ENCODE results near the gene TXLNB.
A peak's percentile ranks its signal among the peaks of the same experiment; 100 is the strongest.

The TXLNB gene

DNA sequence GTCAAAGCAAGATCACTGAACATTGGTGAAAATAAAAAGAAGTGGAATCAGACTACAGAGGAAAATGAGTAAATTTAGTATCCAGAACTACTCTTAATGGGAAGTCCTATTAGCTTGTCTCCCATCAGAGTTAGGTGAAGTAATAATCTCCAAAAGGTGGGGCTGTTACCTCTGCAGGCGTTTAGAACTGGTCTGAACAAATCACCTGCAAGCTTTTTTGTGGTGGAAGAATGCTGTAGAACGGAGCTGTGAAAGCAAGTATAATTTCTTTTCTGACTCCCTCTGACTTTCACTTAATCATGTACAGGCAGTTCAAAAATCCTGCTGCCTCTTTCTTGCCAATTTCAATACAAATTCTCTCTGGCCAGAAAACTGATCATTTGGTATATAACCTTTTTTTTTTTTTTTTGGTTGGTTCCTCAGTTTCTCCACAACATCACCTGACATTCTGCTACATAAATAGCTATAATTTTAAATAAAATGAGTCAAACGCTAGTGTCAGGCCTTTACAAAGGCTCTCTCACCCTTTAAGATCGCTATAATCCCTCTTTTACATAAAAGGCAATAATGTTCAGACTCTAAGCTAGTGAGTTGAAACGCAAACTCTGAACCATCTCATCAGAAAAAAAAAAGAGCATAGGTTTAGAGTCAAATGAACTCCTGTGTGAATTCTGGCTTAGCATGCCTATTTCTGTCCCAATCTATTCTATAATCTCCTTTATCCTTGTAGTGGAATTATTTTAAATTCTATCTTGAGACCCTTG is 43.8 kb upstream of the TXLNB start:
- no peak for TF ChIP-seq CTCF (IDR thresholded peaks at IDR 0.05; ENCODE audit: low read depth, low read length, missing control alignments)
- H3K4me3 ChIP-seq (ENCODE audit: low read depth, low read length): no peak overlapping the region
- DNase-seq (ENCODE audit: low read depth): no peak

GRCh38 chr6:139334806-139335446 is 43.1 kb upstream of the TXLNB start:
- H3K4me3 ChIP-seq (ENCODE audit: low read depth, low read length): no peak overlapping the region
- DNase-seq (ENCODE audit: low read depth): no peak
- no peak for TF ChIP-seq CTCF (IDR thresholded peaks at IDR 0.05; ENCODE audit: low read depth, low read length, missing control alignments)

DNA sequence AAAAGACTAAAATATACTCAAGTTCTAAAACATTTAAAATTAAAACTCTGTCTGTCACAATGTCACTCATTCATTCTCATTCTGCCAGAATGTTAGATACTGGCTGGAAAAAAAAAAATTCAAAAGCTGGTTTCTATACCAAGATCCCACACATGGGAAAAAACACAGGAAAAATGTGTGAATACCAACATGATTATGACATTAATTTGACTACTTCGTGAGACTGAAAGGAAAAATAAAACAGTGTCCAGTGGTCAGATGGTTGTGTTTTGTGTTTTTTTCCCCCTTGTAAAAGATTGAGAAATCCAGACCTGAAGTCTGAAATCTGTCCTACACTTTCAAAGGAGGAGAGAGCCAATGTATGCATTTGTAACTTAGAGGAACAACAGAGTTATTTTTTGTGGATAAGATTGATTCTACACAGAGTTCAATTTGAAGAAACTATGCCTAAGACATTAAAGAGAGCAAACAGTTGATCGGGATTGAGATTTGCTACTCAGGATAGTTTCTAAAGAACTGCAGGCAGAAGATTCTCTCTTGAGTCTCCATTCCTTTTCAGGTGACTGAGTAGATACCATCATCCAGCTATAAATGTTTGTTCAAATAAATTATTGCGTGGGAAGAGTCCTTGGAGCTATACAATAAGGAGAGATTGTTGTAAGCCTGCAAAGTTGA is 39.2 kb upstream of the TXLNB start:
- no peak for TF ChIP-seq CTCF (IDR thresholded peaks at IDR 0.05; ENCODE audit: low read depth, low read length, missing control alignments)
- no peak for DNase-seq (ENCODE audit: low read depth)

GRCh38 chr6:139330306-139330705 is 38.5 kb upstream of the TXLNB start:
- DNase-seq (ENCODE audit: low read depth): no peak
- H3K4me3 ChIP-seq (ENCODE audit: low read depth, low read length): no peak overlapping the region
- TF ChIP-seq CTCF (IDR thresholded peaks at IDR 0.05; ENCODE audit: low read depth, low read length, missing control alignments): no peak

More for the DNA sequence above, 39.2 kb upstream of the TXLNB start:
- H3K4me3 ChIP-seq (ENCODE audit: low read depth, low read length): no peak overlapping the region

GRCh38 chr6:139329224-139329623 is 37.4 kb upstream of the TXLNB start:
- no peak for DNase-seq (ENCODE audit: low read depth)
- TF ChIP-seq CTCF (IDR thresholded peaks at IDR 0.05; ENCODE audit: low read depth, low read length, missing control alignments): no peak
- H3K4me3 ChIP-seq (ENCODE audit: low read depth, low read length): no peak overlapping the region

DNA sequence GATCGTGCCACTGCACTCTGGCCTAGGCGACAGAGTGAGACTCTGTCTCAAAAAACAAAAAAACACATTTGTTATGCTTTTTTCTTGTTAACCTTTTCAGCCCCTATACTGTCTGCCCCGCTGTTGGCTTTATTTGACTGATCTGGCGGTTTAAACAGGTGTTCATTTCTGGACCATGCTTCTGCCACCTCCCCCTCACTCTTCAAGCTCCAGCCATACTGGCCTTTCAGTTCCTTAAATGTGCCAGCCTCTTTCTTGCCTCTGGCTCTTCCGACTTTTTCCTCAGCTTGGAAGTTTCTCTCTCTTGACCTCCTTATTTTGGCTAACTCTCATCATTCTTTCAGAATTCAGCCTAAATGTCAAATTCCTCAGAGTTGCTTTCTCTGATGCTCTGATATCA is 35.2 kb upstream of the TXLNB start:
- peak; percentile 51 for DNase-seq (ENCODE audit: low read depth)
- no peak for TF ChIP-seq CTCF (IDR thresholded peaks at IDR 0.05; ENCODE audit: low read depth, low read length, missing control alignments)
- no peak overlapping the region for H3K4me3 ChIP-seq (ENCODE audit: low read depth, low read length)
